Mesodermal cell (in vitro differentiated cells): Measurements from ENCODE around the gene CCDC120.

Experiments
- H3K27ac ChIP-seq: 2 replicates; pipeline ENCODE4 v1.7.0; 2013; ENCODE audit warnings: mild to moderate bottlenecking, low read depth, low read length, moderate library complexity; ENCODE audit not compliant: severe bottlenecking
- H3K36me3 ChIP-seq: 2 replicates; pipeline ENCODE4 v1.7.1; 2013; ENCODE audit warnings: mild to moderate bottlenecking, low read length, moderate library complexity; ENCODE audit not compliant: control insufficient read depth, insufficient read depth
- H3K4me1 ChIP-seq: one replicate; pipeline ENCODE4 v1.7.1; 2013; ENCODE audit warnings: mild to moderate bottlenecking, low read length; ENCODE audit not compliant: insufficient read depth, control insufficient read depth, poor library complexity, severe bottlenecking
- H3K4me3 ChIP-seq: 2 replicates; pipeline ENCODE4 v1.7.0; 2013; ENCODE audit warnings: low read length, control low read depth, mild to moderate bottlenecking; ENCODE audit not compliant: insufficient read depth, poor library complexity, severe bottlenecking; ENCODE audit errors: extremely low read depth
- H3K9me3 ChIP-seq: 2 replicates; pipeline ENCODE4 v1.7.1; 2013; ENCODE audit warnings: mild to moderate bottlenecking, low read length, moderate library complexity; ENCODE audit not compliant: control insufficient read depth
- WGBS, 2 experiments: methylation state at CpG; one replicate each; pipeline ENCODE4 v1.1.5; 2013; ENCODE audit warnings: missing lambda C conversion rate in 2 of 2; ENCODE audit not compliant: insufficient coverage in 2 of 2; 5-methylcytosine and 5-hydroxymethylcytosine counted together

Gene CCDC120

DNA sequence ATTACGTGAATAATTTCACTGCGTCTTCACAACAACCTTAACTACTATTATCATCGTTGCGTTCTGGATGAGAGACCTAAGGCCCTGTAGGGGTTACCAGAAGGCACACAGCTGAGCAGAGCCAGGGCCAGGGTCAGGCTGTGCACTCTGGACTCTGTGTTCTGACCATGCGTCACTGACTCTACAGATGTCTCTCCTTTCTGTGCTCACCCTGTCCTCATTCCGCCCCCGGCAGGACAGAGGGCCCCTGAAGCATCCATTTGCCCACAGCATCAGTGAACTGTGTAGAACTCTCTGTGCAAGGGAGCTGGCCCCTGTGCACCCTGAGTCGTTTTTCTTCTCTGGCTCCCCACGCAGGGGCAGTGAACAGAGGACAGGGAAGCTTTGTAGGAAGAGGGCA lies 43.4 kb downstream of the CCDC120 start:
- Histone ChIP-seq H3K4me1 (no peaks in the 10 kb centered on the region), H3K36me3 (peaks cover 4% of the 10 kb centered on the region), H3K4me3 (no peak overlapping the region), H3K9me3 (no peaks in the 10 kb centered on the region), H3K27ac (no peak overlapping the region)
- WGBS, 2 experiments, result 100% methylated on average over 2 of the region's 9 CpGs

GRCh38 chrX:49103637-49104036 lies 44.8 kb downstream of the CCDC120 start:
- Histone ChIP-seq H3K9me3 (no peaks in the 10 kb centered on the region), H3K27ac (no peak overlapping the region), H3K36me3 (peaks cover 4% of the 10 kb centered on the region), H3K4me1 (no peaks in the 10 kb centered on the region), H3K4me3 (no peak overlapping the region)
- 80% methylated on average over 1 of the region's 3 CpGs; no CpG with 5 or more reads in 1 of the 2 experiments for WGBS, 2 experiments

DNA sequence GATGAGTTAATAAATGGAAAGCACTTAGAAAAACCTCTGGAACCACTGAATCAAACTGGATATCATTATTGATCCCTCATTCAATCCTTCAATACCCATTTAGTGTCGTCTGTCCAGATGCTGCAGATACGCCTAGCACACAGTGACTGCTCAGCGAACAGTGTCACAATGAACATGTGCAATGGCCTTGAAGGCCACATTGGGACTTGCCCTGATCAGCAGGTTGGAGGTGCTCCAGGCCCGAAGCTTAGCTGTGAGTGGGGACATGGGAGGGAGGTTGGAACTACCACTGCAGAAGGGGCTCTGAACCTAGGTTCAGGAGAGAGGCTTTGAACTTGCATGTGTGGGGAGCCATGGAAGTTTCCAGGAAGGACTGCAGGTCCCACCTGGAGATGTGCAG lies 47.5 kb downstream of the CCDC120 start:
- 72 to 100% methylated on average over 1 to 4 of the region's 4 CpGs for WGBS, 2 experiments

DNA sequence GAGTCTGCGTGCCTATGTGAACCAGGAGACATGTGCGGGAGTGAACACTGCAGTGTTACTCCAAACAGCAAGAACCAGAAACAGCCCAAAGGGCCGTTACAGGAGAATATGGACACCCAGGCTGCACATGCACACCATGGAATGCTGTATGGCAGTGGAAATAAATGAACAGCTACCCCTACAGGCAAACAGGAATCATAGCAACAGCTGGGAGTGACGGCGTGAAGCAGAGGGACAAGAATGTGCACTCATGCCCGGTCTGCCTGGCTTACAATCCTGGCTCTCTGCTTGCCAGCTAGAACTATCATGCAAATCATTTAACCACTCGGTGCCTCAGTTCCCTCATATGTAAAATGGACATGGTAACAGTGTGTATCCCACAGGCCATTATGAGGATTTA lies 48.1 kb downstream of the CCDC120 start:
- H3K36me3 ChIP-seq, result peaks cover 10% of the 10 kb centered on the region

More for the DNA sequence above, 47.5 kb downstream of the CCDC120 start:
- Histone ChIP-seq H3K27ac (no peak overlapping the region), H3K4me1 (no peaks in the 10 kb centered on the region), H3K9me3 (no peaks in the 10 kb centered on the region), H3K4me3 (no peak overlapping the region), H3K36me3 (peaks cover 10% of the 10 kb centered on the region)

GRCh38 chrX:49108641-49109040 lies 49.8 kb downstream of the CCDC120 start:
- Histone ChIP-seq H3K4me3 (no peak overlapping the region), H3K4me1 (no peaks in the 10 kb centered on the region), H3K9me3 (no peaks in the 10 kb centered on the region), H3K36me3 (peaks cover 21% of the 10 kb centered on the region), H3K27ac (no peak overlapping the region)
- 100% methylated on average over 1 of the region's 2 CpGs for WGBS, 2 experiments

More for the DNA sequence above, 48.1 kb downstream of the CCDC120 start:
- H3K27ac ChIP-seq, result no peak overlapping the region
- no peaks in the 10 kb centered on the region for H3K4me1 ChIP-seq
- H3K9me3 ChIP-seq, result no peaks in the 10 kb centered on the region
- 60% methylated on average over 1 of the region's 7 CpGs; no CpG with 5 or more reads in 1 of the 2 experiments for WGBS, 2 experiments
- no peak overlapping the region for H3K4me3 ChIP-seq

GRCh38 chrX:49110417-49110816 lies 51.6 kb downstream of the CCDC120 start:
- H3K4me3 ChIP-seq, result no peak overlapping the region
- peaks cover 29% of the 10 kb centered on the region for H3K36me3 ChIP-seq
- H3K4me1 ChIP-seq, result no peaks in the 10 kb centered on the region
- H3K9me3 ChIP-seq, result no peaks in the 10 kb centered on the region
- WGBS, 2 experiments, result 93 to 100% methylated on average over 1 to 3 of the region's 3 CpGs
- H3K27ac ChIP-seq, result no peak overlapping the region

- H3K4me1 ChIP-seq, result no peaks in the 10 kb centered on the region
- no peaks in the 10 kb centered on the region for H3K9me3 ChIP-seq
- no peak overlapping the region for H3K27ac ChIP-seq
- no peak overlapping the region for H3K4me3 ChIP-seq
- 78 to 86% methylated on average over 3 of the region's 3 CpGs for WGBS, 2 experiments
- peaks cover 31% of the 10 kb centered on the region for H3K36me3 ChIP-seq
Measured at GRCh38 chrX:49111791-49112190, 53.0 kb downstream of the CCDC120 start.

DNA sequence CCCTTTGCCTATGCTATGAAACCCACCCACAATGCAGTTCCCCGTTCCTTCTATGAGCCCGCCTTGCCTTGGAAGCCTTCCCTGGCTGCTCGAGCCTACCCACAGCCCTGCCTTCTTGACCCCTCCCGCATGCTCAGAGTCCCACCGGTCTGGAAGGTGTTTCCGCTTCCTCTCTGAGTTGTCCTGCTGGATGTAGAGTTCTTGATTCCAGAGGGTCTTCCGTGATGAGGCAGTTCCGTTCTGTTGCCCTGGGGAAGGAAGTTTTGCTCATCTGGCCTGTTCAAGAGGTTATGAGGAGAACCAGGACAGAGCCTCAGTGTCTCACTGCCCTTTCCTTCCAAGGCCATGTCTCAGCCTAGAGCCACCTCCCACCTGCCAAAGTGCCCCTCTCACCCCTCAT lies 57.3 kb downstream of the CCDC120 start:
- H3K4me3 ChIP-seq, result no peak overlapping the region
- no peak overlapping the region for H3K27ac ChIP-seq
- no CpG with 5 or more reads among the region's 8 CpGs for WGBS, 2 experiments
- H3K9me3 ChIP-seq, result no peaks in the 10 kb centered on the region
- no peaks in the 10 kb centered on the region for H3K4me1 ChIP-seq
- peaks cover 50% of the 10 kb centered on the region for H3K36me3 ChIP-seq

- no peak overlapping the region for H3K4me3 ChIP-seq
- peaks cover 56% of the 10 kb centered on the region for H3K36me3 ChIP-seq
- no peaks in the 10 kb centered on the region for H3K9me3 ChIP-seq
- WGBS, 2 experiments, result 91% methylated on average over 4 of the region's 5 CpGs; no CpG with 5 or more reads in 1 of the 2 experiments
- H3K4me1 ChIP-seq, result no peaks in the 10 kb centered on the region
- H3K27ac ChIP-seq, result no peak overlapping the region
Measured at GRCh38 chrX:49116716-49117115, 57.9 kb downstream of the CCDC120 start.

DNA sequence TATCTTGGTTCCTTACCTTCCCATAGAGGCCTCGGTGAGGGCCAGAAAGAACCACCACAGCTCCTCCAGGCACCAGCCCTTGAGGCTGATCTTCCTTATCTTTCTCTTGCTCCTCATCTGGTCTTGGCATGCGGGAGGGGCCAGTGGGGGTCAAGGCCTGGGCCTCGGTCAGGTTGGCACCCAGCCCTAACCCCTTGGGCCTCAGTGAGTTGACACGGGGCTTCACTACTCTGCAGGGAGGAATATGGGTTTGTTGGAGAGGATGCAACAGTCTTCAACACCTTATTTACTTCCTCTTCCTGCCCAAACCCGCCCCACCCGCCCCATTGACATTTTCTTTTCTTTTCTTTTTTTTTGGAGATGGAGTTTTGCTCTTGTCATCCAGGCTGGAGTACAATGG lies 58.8 kb downstream of the CCDC120 start:
- Histone ChIP-seq H3K4me1 (no peaks in the 10 kb centered on the region), H3K9me3 (no peaks in the 10 kb centered on the region), H3K4me3 (no peak overlapping the region), H3K27ac (no peak overlapping the region), H3K36me3 (peaks cover 54% of the 10 kb centered on the region)
- WGBS, 2 experiments, result 100% methylated on average over 1 to 2 of the region's 6 CpGs
